DMS79 (cell line): ENCODE results near the gene TBC1D5.
"Not testable (repeated sequence)": the region's sequence is repeated elsewhere in the genome, so short reads cannot be mapped to it uniquely, and the experiment has no call there.

Source experiments
- DNase-seq: peaks from one replicate; lab custom pipeline; 2025; lab: John Stamatoyannopoulos, UW

TBC1D5 gene

GRCh38 chr3:17546500-17547255, 195.8 kb downstream of the TBC1D5 start:
- DNase-seq, result no peak

DNA sequence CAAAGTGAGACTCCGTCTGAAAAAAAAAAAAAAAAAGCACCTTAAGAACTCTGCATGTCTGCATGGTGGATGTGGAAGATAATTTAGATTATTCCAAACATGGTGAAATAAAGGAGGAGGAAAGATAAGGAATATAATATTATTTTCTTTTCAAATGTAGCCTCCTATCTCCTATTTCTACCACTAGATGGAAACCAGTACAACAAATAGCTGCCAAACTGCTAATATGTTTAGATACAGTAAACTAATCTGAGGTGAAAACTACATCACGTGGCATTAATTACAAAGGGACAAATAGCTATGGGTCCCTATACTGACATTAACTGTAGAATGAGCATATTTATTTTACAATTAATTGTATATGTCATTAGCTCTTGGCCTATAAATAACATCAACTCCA, 197.8 kb downstream of the TBC1D5 start:
- no peak for DNase-seq

DNA sequence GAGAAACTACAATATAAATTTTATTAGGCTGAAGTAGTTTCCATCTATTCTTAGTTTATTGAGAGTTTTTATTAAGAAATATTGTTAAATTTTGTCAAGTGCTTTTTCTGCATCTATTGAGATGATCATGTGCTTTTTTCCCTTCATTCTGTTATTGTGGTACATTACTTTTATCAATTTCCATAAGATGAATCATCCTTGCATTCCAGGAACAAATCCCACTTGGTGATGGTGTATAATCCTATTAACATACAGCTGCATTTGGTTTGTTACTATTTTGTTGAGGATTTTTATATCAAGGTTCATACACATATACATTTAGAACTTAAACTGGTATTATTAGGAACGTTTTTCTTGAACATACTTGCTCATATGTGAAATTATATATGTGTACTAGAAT, 199.8 kb downstream of the TBC1D5 start:
- no peak for DNase-seq

- DNase-seq, result no peak
These were observed 203.0 kb downstream of the TBC1D5 start for GRCh38 chr3:17539436-17539835.

GRCh38 chr3:17535274-17535673, 207.2 kb downstream of the TBC1D5 start:
- DNase-seq, result no peak

DNA sequence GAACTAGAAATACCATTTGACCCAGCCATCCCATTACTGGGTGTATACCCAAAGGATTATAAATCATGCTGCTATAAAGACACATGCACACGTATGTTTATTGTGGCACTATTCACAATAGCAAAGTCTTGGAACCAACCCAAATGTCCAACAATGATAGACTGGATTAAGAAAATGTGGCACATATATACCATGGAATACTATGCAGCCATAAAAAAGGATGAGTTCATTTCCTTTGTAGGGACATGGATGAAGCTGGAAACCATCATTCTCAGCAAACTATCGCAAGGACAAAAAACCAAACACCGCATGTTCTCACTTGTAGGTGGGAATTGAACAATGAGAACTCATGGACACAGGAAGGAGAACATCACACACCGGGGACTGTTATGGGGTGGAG, 210.0 kb downstream of the TBC1D5 start:
- not testable (repeated sequence) for DNase-seq

DNA sequence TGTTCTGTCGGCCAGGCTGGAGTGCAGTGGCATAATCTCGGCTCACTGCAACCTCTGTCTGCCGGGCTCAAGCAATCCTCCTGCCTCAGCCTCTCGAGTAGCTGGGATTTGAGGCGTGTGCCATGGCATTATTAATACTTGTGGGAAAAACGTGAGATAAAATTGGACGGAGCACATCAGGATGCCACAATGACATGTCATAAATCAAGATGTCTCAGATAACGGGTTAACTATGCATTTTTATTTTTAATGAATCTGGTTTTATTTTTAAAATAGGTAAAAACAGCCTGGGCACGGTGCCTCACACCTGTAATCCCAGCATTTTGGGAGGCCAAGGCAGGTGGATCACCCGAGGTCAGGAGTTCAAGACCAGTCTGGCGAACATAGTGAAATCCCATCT, 212.8 kb downstream of the TBC1D5 start:
- DNase-seq, result no peak

- DNase-seq, result peak; percentile 2
These were observed 224.0 kb downstream of the TBC1D5 start for GRCh38 chr3:17518189-17519059.

DNA sequence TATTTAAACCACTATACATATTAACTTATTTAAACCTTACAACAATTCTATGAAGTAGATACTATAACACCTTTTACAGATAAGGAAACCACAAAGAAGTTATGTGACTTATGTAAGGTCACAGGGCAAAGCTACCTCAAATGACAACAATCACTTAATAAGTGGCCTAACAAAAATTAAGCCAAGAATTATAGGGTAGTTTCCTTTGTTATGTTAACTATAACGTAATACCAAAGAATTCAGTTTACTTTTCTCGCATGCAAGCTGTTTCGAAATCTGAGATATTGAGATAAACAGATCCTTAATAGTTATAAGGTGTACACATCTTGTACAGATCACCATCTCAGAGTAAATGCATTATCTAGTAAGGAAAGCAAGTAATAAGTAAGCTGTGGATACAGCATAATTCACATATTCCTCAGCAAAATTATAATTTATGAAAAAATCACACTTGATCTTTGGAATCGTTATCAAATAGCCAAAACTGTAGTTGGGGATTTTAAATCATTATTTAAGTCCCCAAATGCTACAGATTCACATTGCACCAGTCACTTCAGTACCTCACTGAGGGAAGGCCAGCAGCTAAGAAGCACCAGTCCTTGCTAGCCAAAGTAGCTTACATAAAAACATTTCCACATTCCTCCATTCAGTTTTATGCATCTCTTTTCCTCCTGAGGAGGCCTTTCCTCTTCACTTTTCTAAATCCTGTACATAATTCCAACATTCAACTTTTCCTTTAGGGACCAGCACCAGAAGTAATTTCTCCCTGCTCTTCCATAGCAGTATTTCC, 226.8 kb downstream of the TBC1D5 start:
- no peak for DNase-seq

- DNase-seq, result no peak
These were observed 227.8 kb downstream of the TBC1D5 start for GRCh38 chr3:17514597-17514996.

- DNase-seq, result no peak
These were observed 232.2 kb downstream of the TBC1D5 start for GRCh38 chr3:17510265-17510664.

DNA sequence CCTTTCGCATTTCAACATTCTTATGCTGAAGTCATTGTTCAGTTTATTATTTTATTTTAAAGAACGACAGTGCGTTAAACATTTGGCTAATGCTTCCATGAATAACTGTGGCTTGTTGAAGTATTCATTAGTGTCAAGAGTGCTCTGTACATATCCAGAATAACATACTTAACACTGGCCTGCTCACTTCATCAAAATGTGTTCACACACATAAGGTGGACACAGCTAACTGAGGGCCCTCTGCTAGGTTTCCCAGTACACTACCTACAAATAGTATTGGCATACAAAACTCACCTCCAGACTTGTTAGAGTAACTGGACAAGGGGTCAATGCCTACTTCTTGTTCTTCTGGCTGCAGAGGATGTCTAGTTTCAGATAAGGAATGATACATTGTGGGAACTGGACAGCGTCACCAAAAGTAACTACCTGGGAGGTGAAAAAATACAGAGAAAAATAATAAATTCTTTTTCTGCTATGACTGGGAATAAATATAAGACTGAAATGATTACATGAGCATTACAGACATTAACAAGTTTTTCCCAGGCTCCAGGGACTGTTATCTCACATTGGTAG, 234.2 kb downstream of the TBC1D5 start:
- DNase-seq, result no peak

- DNase-seq, result no peak
These were observed 235.0 kb downstream of the TBC1D5 start for GRCh38 chr3:17507480-17507879.

- no peak for DNase-seq
These were observed 236.6 kb downstream of the TBC1D5 start for GRCh38 chr3:17505856-17506255.

DNA sequence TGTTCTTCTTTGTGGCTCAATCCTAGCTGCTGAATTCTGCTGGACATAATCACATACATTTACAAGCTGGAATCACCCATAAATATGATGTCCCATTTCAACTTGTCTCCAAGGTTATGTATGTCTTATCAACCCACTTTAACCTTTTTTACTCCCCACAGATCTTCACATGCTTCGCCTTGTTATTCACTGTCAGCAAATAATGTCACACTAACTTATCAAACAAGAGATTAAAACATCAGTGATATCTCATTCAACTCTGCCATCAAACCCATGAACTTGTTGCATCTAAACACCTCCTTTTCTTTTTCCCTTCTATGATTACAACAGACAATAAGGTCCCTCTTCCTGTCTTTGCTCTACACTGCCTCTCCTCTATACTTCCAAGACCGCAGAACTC, 240.7 kb downstream of the TBC1D5 start:
- DNase-seq, result no peak

GRCh38 chr3:17500618-17501017, 241.8 kb downstream of the TBC1D5 start:
- no peak for DNase-seq

- no peak for DNase-seq
These were observed 248.2 kb downstream of the TBC1D5 start for GRCh38 chr3:17494117-17494809.

GRCh38 chr3:17491601-17492000, 250.8 kb downstream of the TBC1D5 start:
- DNase-seq, result no peak

GRCh38 chr3:17491190-17491589, 251.2 kb downstream of the TBC1D5 start:
- not testable (repeated sequence) for DNase-seq

- no peak for DNase-seq
These were observed 253.3 kb downstream of the TBC1D5 start for GRCh38 chr3:17489139-17489538.

GRCh38 chr3:17481116-17481515, 261.3 kb downstream of the TBC1D5 start:
- no peak for DNase-seq
